PC-3 (cell line): ENCODE results near the gene ARHGAP5. TPM values are rescaled to one million over a fixed set of nuclear protein-coding genes. Genes with fewer than 3 reads are reported as not detected.

Experiments
- ATAC-seq: fragments of 200-7000 bp; cut with Tn5 transposase; 2 replicates; pipeline ENCODE4 v1.9.1; 2020; ENCODE audit warnings: mild to moderate bottlenecking, moderate library complexity
- BruUV-seq: library from RNA; stranded (reverse); fragments of 400-500 nt; replicated peaks from 2 replicates; lab custom pipeline; 2021; lab: Mats Ljungman, UMichigan
- CTCF ChIA-PET: fragments of 300-600 bp; sonication (Branson Sonifier 250); formaldehyde crosslinking; loops from one replicate; lab custom pipeline; 2022; ENCODE audit warnings: antibody characterized with exemption; lab: Charles Lee
- POLR2A ChIA-PET: fragments of 300-600 bp; sonication (Branson Sonifier 250); formaldehyde crosslinking; loops from one replicate; lab custom pipeline; 2022; ENCODE audit warnings: antibody characterized with exemption; ENCODE audit not compliant: unreplicated experiment; lab: Charles Lee
- DNase-seq: peaks from one replicate; pipeline ENCODE4 v3.0.0-alpha.2; 2015
- H2AFZ ChIP-seq: fragments of 300-600 bp; sonication (generic); 2 replicates; pipeline ENCODE4 v1.6.0; 2016; ENCODE audit warnings: antibody characterized with exemption, low read length
- H3F3A ChIP-seq: fragments of 300-600 bp; sonication (generic); one replicate; pipeline ENCODE4 v1.6.0; 2017; ENCODE audit warnings: antibody characterized with exemption, low read length, control low read depth, mild to moderate bottlenecking; ENCODE audit not compliant: unreplicated experiment
- H3K27ac ChIP-seq: fragments of 300-600 bp; sonication (generic); 2 replicates; pipeline ENCODE4 v1.5.1; 2016; ENCODE audit warnings: mild to moderate bottlenecking, low read length
- H3K27me3 ChIP-seq: fragments of 300-600 bp; sonication (generic); 2 replicates; pipeline ENCODE4 v1.6.1; 2016; ENCODE audit warnings: low read length, mixed read lengths
- H3K36me3 ChIP-seq: fragments of 300-600 bp; sonication (generic); 2 replicates; pipeline ENCODE4 v1.6.1; 2016; ENCODE audit warnings: low read depth, mixed run types, low read length, mixed read lengths
- H3K4me1 ChIP-seq: fragments of 300-600 bp; sonication (generic); 2 replicates; pipeline ENCODE4 v1.5.1; 2016; ENCODE audit warnings: low read length; ENCODE audit not compliant: insufficient read depth
- H3K4me2 ChIP-seq: fragments of 300-600 bp; sonication (generic); 2 replicates; pipeline ENCODE4 v1.6.0; 2016; ENCODE audit warnings: low read length
- H3K4me3 ChIP-seq: fragments of 300-600 bp; sonication (generic); 2 replicates; pipeline ENCODE4 v1.5.1; 2016; ENCODE audit warnings: mild to moderate bottlenecking, low read length, mixed read lengths
- H3K79me2 ChIP-seq: fragments of 300-600 bp; sonication (generic); 2 replicates; pipeline ENCODE4 v1.6.1; 2017; ENCODE audit warnings: low read length, mixed read lengths
- H3K9ac ChIP-seq: fragments of 300-600 bp; sonication (generic); 2 replicates; pipeline ENCODE4 v1.6.0; 2016; ENCODE audit warnings: mild to moderate bottlenecking, low read length
- H3K9me2 ChIP-seq: fragments of 300-600 bp; sonication (generic); replicated peaks from 2 replicates; pipeline ENCODE4 v1.6.1; 2016; ENCODE audit warnings: mixed run types, low read length, mixed read lengths
- H3K9me3 ChIP-seq: fragments of 300-600 bp; sonication (generic); 2 replicates; pipeline ENCODE4 v1.6.1; 2016; ENCODE audit warnings: low read length, mixed read lengths
- H4K20me1 ChIP-seq: fragments of 300-600 bp; sonication (generic); 2 replicates; pipeline ENCODE4 v1.6.1; 2016; ENCODE audit warnings: low read length, mixed read lengths
- CTCF ChIP-seq: fragments of 300-600 bp; sonication (generic); conservative IDR thresholded peaks from 2 replicates; pipeline ENCODE4 v1.5.1; 2017; ENCODE audit warnings: antibody characterized with exemption, low read depth, mild to moderate bottlenecking, low read length
- EZH2 ChIP-seq: fragments of 300-600 bp; sonication (generic); IDR thresholded peaks from one replicate; pipeline ENCODE4 v1.6.1; 2017; ENCODE audit warnings: antibody characterized with exemption, mild to moderate bottlenecking, low read length; ENCODE audit not compliant: unreplicated experiment
- EZH2phosphoT487 ChIP-seq: fragments of 300-600 bp; sonication (generic); IDR thresholded peaks from 2 replicates; pipeline ENCODE4 v1.6.1; 2018; ENCODE audit warnings: mild to moderate bottlenecking, antibody characterized with exemption, low read length, borderline replicate concordance
- intact Hi-C: fragments of 100-400 bp; cut with micrococcal nuclease; formaldehyde crosslinking; loops from 2 replicates; pipeline ENCODE4 v1.9.0; 2023
- total RNA-seq: library from RNA; depleted of rRNA; stranded (reverse); fragments of >200 nt; gene quantifications from 2 replicates; pipeline ENCODE4 v1.2.3, GENCODE V29; 2014; rRNA removed

ARHGAP5 gene
- total RNA-seq, 1 experiment from 2014 or later = 46.4 TPM

DNA sequence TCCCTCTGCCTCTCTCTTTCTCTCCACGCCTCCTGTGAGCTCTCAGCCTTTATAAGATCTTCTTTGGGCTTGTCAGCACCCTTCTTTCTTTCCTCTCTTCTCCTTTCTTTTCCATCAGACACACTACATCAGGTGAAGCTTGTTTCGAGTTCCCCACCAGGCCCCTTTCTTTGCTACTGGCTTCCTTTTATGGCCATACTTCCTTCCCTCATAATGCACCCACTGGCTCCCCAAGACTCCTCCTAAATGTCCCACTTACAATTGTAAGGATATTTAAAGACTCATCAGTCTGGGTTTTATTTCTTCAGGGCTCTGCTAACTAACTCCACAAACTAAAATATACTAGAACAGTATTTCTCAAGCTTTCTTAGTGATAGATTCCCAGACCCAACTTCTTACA, 129.4 kb downstream of the ARHGAP5 start:
- no peak for ATAC-seq
- POLR2A ChIA-PET = interaction anchor here (0.7 kb wide), 1 partner anchor 383 kb away, joined by 4 read pairs; no protein-coding TSS in a partner anchor
- intact Hi-C loops = no loop called here
- CTCF ChIA-PET = no interaction called here
- H2AFZ ChIP-seq = no peak overlapping the region
- H3F3A ChIP-seq = no peaks in the 10 kb centered on the region
- no peaks in the 10 kb centered on the region for H4K20me1 ChIP-seq
- H3K79me2 ChIP-seq = no peaks in the 10 kb centered on the region
- no peaks in the 10 kb centered on the region for H3K36me3 ChIP-seq
- no peaks in the 10 kb centered on the region for H3K27me3 ChIP-seq
- H3K9me3 ChIP-seq = no peaks in the 10 kb centered on the region
- H3K27ac ChIP-seq = no peak overlapping the region
- TF ChIP-seq EZH2phosphoT487 (no peak), CTCF (no peak), EZH2 (no peak)
- no peak overlapping the region for H3K9ac ChIP-seq
- DNase-seq = no peak
- H3K9me2 ChIP-seq = no peaks in the 10 kb centered on the region
- H3K4me2 ChIP-seq = no peak overlapping the region
- H3K4me1 ChIP-seq = peaks cover 16% of the 10 kb centered on the region; the same call in 1 of the 2 replicates
- H3K4me3 ChIP-seq = no peak overlapping the region
- BruUV-seq = no TSS peak

GRCh38 chr14:32208490-32208889, 131.4 kb downstream of the ARHGAP5 start:
- H3K4me2 ChIP-seq = no peak overlapping the region
- no peak overlapping the region for H3K4me3 ChIP-seq
- intact Hi-C loops = no loop called here
- H3K9me3 ChIP-seq = no peaks in the 10 kb centered on the region
- TF ChIP-seq EZH2phosphoT487 (no peak), CTCF (no peak), EZH2 (no peak)
- H3K36me3 ChIP-seq = no peaks in the 10 kb centered on the region
- H3K9me2 ChIP-seq = no peaks in the 10 kb centered on the region
- no peaks in the 10 kb centered on the region for H3K79me2 ChIP-seq
- no peaks in the 10 kb centered on the region for H3F3A ChIP-seq
- no peak overlapping the region for H2AFZ ChIP-seq
- no peaks in the 10 kb centered on the region for H3K27me3 ChIP-seq
- no peak overlapping the region for H3K9ac ChIP-seq
- H3K27ac ChIP-seq = no peak overlapping the region
- no peaks in the 10 kb centered on the region for H4K20me1 ChIP-seq
- POLR2A ChIA-PET = no interaction called here
- CTCF ChIA-PET = no interaction called here
- ATAC-seq (no peak), DNase-seq (no peak)
- BruUV-seq = no TSS peak
- H3K4me1 ChIP-seq = peaks cover 9% of the 10 kb centered on the region; the same call in 1 of the 2 replicates

Other genes starting within 250 kb of the ARHGAP5 start
- gene RNU6-7, start 124.7 kb downstream of the ARHGAP5 start, total RNA-seq = not detected in 2 replicates
- not detected in 2 replicates for gene RNU6-8, start 126.0 kb downstream of the ARHGAP5 start, total RNA-seq